Measurements from ENCODE around the gene CEBPZOS. TPM values are rescaled to one million over a fixed set of nuclear protein-coding genes. Genes with fewer than 3 reads are reported as not detected.
"Not testable (repeated sequence)": the region's sequence is repeated elsewhere in the genome, so short reads cannot be mapped to it uniquely, and the experiment has no call there.

Gene CEBPZOS
- total and polyA plus RNA-seq, 4 donors = 32.6 to 61.6 (median 48.7) TPM

DNA sequence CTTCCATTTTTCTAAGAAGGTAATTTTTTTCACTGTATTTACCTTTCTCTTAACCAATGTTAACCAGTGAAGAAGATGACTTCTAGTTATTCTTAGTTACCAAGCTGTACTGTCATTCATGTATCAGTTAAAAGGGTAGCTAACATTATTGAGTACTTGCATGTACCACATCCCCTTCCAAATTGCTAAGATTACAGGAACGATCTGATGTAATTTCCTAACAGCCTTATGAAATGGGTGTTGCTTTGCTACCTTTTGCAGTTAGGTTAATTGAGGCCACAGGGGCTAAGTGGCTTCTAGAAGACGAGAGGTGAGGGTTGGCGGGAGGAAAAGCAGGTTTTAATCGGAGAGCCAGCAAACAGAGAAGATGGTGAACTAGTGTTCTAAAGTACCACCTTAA lies 6.0 kb upstream of the CEBPZOS start:
- 93% methylated on average over 3 of the region's 4 CpGs for WGBS (ENCODE audit: insufficient coverage)
- no peaks in the 10 kb centered on the region for H3K27me3 ChIP-seq (ENCODE audit: control insufficient read depth, insufficient read depth, low read length)
- no peak overlapping the region for H3K4me3 ChIP-seq (ENCODE audit: low read depth, low read length)
- DNase-seq (ENCODE audit: low read depth in 4 of 6, low spot score in 6 of 6) = no peak
- H3K9me3 ChIP-seq (ENCODE audit: control insufficient read depth, insufficient read depth, low read length) = no peaks in the 10 kb centered on the region
- H3K27ac ChIP-seq (ENCODE audit: low read depth, low read length) = no peak overlapping the region
- no peaks in the 10 kb centered on the region for H3K4me1 ChIP-seq (ENCODE audit: control insufficient read depth, insufficient read depth, low read length)
- no peaks in the 10 kb centered on the region for H3K36me3 ChIP-seq (ENCODE audit: control insufficient read depth, insufficient read depth, low read length)

DNA sequence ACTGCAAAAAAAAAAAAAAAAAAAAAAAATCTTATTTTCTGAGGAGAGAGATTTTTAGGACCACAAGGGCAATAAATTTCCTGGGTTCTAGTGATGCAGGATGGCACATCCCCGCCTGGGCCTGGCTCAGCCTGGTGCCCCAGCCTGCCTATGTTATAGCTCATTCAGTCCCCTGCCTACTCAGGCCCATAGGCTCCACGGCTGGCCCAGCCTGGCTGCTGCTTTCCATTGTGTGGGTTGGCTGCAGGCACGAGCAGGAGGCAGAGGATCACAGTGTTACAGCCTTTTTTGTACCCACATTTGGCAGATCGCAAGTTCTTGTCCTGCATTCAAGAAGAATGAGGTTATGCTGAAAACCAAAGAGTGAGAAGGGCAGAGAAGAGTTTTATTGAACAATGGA lies 5.0 kb upstream of the CEBPZOS start:
- peaks cover 5% of the 10 kb centered on the region for H3K4me1 ChIP-seq (ENCODE audit: control insufficient read depth, insufficient read depth, low read length)
- no peaks in the 10 kb centered on the region for H3K27me3 ChIP-seq (ENCODE audit: control insufficient read depth, insufficient read depth, low read length)
- H3K4me3 ChIP-seq (ENCODE audit: low read depth, low read length) = no peak overlapping the region
- H3K9me3 ChIP-seq (ENCODE audit: control insufficient read depth, insufficient read depth, low read length) = no peaks in the 10 kb centered on the region
- DNase-seq (ENCODE audit: low read depth in 4 of 6, low spot score in 6 of 6) = no peak
- H3K36me3 ChIP-seq (ENCODE audit: control insufficient read depth, insufficient read depth, low read length) = no peaks in the 10 kb centered on the region
- 61% methylated on average over 4 of the region's 4 CpGs for WGBS (ENCODE audit: insufficient coverage)
- no peak overlapping the region for H3K27ac ChIP-seq (ENCODE audit: low read depth, low read length)

DNA sequence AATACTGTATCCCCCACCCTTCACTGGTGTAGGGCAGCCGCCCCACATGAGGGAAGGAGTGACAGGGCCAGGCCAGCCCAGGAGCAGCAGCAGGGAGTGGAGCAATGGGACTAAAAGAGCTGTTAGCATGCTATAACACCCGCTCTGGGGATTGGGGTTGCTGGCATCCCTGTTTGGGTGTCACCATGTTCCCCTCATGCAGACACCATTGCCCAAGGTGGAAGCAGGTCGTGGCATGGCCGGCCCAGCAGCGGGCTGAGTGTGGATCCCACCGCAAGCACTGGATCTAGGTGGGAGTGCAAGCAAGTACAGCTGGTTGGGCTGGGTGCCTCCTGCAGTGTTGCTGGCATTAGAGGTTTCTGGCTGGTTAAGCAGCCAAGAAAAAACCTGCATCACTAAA lies 4.5 kb upstream of the CEBPZOS start:
- Histone ChIP-seq H3K27ac (ENCODE audit: low read depth, low read length) (no peak overlapping the region), H3K36me3 (ENCODE audit: control insufficient read depth, insufficient read depth, low read length) (no peaks in the 10 kb centered on the region), H3K4me3 (ENCODE audit: low read depth, low read length) (no peak overlapping the region), H3K4me1 (ENCODE audit: control insufficient read depth, insufficient read depth, low read length) (peaks cover 6% of the 10 kb centered on the region), H3K9me3 (ENCODE audit: control insufficient read depth, insufficient read depth, low read length) (no peaks in the 10 kb centered on the region), H3K27me3 (ENCODE audit: control insufficient read depth, insufficient read depth, low read length) (no peaks in the 10 kb centered on the region)
- WGBS (ENCODE audit: insufficient coverage) = 79% methylated on average over 5 of the region's 6 CpGs
- DNase-seq (ENCODE audit: low read depth in 4 of 6, low spot score in 6 of 6) = no peak

DNA sequence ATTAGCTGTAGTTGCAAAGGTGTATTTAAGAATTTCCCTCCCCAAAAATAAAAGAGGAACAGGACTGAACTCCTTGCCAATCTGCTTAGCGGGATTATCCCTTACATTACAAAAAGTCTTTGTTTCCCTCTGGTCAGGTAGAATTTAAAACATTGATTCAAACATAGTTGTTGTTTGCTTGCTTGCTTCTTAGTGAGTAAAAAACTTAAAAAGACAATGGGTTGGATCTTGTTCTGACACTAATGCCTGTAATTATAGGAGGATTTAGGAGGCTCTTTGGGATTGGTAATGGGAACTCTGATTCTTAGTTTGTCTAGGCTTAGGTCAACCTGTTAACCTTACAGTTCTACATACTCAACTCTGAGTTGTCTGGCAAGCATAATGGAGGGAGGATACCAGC lies 3.7 kb upstream of the CEBPZOS start:
- H3K4me1 ChIP-seq (ENCODE audit: control insufficient read depth, insufficient read depth, low read length) = peaks cover 14% of the 10 kb centered on the region
- no peak overlapping the region for H3K27ac ChIP-seq (ENCODE audit: low read depth, low read length)
- H3K4me3 ChIP-seq (ENCODE audit: low read depth, low read length) = no peak overlapping the region
- H3K9me3 ChIP-seq (ENCODE audit: control insufficient read depth, insufficient read depth, low read length) = no peaks in the 10 kb centered on the region
- no peak for DNase-seq (ENCODE audit: low read depth in 4 of 6, low spot score in 6 of 6)
- H3K36me3 ChIP-seq (ENCODE audit: control insufficient read depth, insufficient read depth, low read length) = no peaks in the 10 kb centered on the region
- no CpG with 5 or more reads among the region's 1 CpG for WGBS (ENCODE audit: insufficient coverage)
- no peaks in the 10 kb centered on the region for H3K27me3 ChIP-seq (ENCODE audit: control insufficient read depth, insufficient read depth, low read length)

DNA sequence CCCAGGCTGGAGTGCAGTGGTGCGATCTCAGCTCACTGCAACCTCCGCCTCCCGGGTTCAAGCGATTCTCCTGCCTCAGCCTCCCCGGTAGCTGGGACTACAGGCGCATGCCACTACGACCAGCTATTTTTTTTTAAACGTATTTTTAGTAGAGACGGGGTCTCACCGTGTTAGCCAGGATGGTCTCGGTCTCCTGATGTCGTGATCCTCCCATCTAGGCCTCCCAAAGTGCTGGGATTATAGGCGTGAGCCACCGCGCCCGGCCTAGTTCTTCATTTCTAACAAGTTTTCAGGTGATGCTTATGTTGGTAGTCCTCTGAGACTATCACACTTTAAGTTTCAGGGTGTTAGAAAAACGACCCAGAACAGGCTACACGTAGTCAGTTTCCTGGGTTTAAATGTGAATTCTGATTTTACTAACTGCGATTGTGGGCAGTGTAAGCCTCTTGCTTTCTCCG lies 405 bp upstream of the CEBPZOS start:
- 77% methylated on average over 9 of the region's 20 CpGs for WGBS (ENCODE audit: insufficient coverage)
- H3K27me3 ChIP-seq (ENCODE audit: control insufficient read depth, insufficient read depth, low read length) = not testable (repeated sequence)

DNA sequence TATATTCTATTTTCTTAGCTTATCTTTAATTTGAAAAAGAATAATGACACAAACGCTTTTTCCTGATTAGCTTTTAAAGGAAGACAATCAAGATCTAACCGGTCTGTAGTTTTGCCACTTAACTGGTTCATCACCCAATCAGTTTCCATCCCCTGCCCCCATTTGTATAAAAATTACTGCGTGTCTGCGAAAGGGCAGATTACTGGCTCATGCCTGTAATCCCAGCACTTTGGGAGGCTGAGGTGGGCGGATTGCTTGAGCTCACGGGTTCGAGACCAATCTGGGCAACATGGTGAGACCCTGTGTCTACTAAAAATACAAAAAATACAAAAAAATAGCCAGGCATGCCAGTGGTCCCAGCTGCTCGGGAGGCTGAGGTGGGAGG lies 2.4 kb downstream of the CEBPZOS start:
- Histone ChIP-seq H3K27me3 (ENCODE audit: control insufficient read depth, insufficient read depth, low read length) (no peaks in the 10 kb centered on the region), H3K27ac (ENCODE audit: low read depth, low read length) (no peak overlapping the region), H3K36me3 (ENCODE audit: control insufficient read depth, insufficient read depth, low read length) (peaks cover 11% of the 10 kb centered on the region), H3K4me3 (ENCODE audit: low read depth, low read length) (no peak overlapping the region), H3K4me1 (ENCODE audit: control insufficient read depth, insufficient read depth, low read length) (peaks cover 19% of the 10 kb centered on the region), H3K9me3 (ENCODE audit: control insufficient read depth, insufficient read depth, low read length) (peaks cover 6% of the 10 kb centered on the region)
- WGBS (ENCODE audit: insufficient coverage) = 75% methylated on average over 2 of the region's 8 CpGs
- DNase-seq (ENCODE audit: low read depth in 4 of 6, low spot score in 6 of 6) = no peak

More for the DNA sequence above, 405 bp upstream of the CEBPZOS start:
- Histone ChIP-seq H3K4me1 (ENCODE audit: control insufficient read depth, insufficient read depth, low read length) (peaks cover 19% of the 10 kb centered on the region), H3K27ac (ENCODE audit: low read depth, low read length) (peak overlapping the region; percentile 83), H3K4me3 (ENCODE audit: low read depth, low read length) (peak overlapping the region; percentile 80)
- H3K9me3 ChIP-seq (ENCODE audit: control insufficient read depth, insufficient read depth, low read length); H3K36me3 ChIP-seq (ENCODE audit: control insufficient read depth, insufficient read depth, low read length); DNase-seq (ENCODE audit: low read depth in 4 of 6, low spot score in 6 of 6): not testable (repeated sequence)

DNA sequence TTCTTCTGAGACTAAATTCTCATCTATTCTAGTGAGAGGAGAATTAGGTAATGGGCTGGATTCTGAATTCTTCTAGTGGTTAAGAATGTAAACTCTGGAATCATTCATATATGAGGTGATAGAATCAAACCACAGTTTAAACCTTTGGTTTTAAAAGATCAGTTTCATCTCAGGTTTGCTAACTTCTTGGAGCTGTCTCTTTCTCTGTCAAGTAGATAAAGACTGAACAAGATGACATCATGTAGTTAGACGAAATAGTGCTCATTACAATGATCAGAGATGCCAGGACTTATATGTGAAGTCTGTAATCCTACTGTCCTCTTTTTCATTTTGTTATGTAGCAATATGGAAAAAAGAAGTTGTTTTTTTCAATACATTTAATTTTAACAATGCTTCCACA lies 4.9 kb downstream of the CEBPZOS start:
- WGBS (ENCODE audit: insufficient coverage) = no CpG with 5 or more reads among the region's 1 CpG
- Histone ChIP-seq H3K36me3 (ENCODE audit: control insufficient read depth, insufficient read depth, low read length) (peaks cover 24% of the 10 kb centered on the region), H3K4me3 (ENCODE audit: low read depth, low read length) (no peak overlapping the region)

DNA sequence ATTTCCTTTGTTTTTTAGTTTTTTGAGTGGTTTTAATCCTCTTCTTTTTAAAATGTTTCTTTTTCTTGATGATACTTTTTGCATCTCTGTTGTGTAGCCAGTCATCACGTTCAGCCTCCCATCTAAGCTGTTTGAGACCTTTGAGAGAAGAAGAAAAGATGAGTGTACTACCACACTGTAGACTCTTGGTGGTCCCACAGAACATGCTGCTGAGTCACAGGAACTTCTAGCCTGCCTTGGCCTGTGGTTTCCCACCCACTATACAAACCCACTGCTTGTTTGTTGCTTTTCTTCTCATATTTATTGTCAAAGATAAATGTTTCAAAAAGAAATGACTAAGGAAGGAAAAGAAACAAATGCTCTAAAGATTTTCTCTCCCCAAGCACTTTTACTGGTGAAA lies 5.5 kb downstream of the CEBPZOS start:
- no CpG with 5 or more reads among the region's 1 CpG for WGBS (ENCODE audit: insufficient coverage)

More for the DNA sequence above, 4.9 kb downstream of the CEBPZOS start:
- H3K27me3 ChIP-seq (ENCODE audit: control insufficient read depth, insufficient read depth, low read length) = no peaks in the 10 kb centered on the region
- H3K9me3 ChIP-seq (ENCODE audit: control insufficient read depth, insufficient read depth, low read length) = peaks cover 13% of the 10 kb centered on the region
- H3K27ac ChIP-seq (ENCODE audit: low read depth, low read length) = no peak overlapping the region
- H3K4me1 ChIP-seq (ENCODE audit: control insufficient read depth, insufficient read depth, low read length) = peaks cover 13% of the 10 kb centered on the region
- no peak for DNase-seq (ENCODE audit: low read depth in 4 of 6, low spot score in 6 of 6)

DNA sequence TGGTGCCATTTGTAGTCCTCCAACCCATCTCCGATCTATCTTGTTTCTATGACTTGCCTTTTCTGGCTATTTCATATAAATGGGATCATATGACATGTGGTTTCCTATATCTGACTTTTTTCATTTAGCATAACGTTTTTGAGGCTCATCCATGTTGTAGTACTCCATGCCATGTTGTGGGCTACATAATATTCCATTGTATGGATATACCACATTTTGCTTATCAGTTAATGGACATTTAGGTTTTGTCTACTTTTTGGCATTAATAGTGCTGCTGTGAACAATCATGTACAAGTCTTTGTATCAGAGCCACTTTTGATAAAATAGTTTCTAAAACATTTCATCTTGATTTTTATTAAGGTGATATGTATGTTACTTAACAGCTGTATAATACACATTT lies 7.4 kb downstream of the CEBPZOS start:
- Histone ChIP-seq H3K27me3 (ENCODE audit: control insufficient read depth, insufficient read depth, low read length) (no peaks in the 10 kb centered on the region), H3K27ac (ENCODE audit: low read depth, low read length) (no peak overlapping the region), H3K4me3 (ENCODE audit: low read depth, low read length) (no peak overlapping the region), H3K4me1 (ENCODE audit: control insufficient read depth, insufficient read depth, low read length) (no peaks in the 10 kb centered on the region), H3K9me3 (ENCODE audit: control insufficient read depth, insufficient read depth, low read length) (peaks cover 19% of the 10 kb centered on the region), H3K36me3 (ENCODE audit: control insufficient read depth, insufficient read depth, low read length) (peaks cover 29% of the 10 kb centered on the region)
- no peak for DNase-seq (ENCODE audit: low read depth in 4 of 6, low spot score in 6 of 6)
- WGBS (ENCODE audit: insufficient coverage) = no CpG with 5 or more reads among the region's 2 CpGs

More for the DNA sequence above, 5.5 kb downstream of the CEBPZOS start:
- H3K4me1 ChIP-seq (ENCODE audit: control insufficient read depth, insufficient read depth, low read length) = peaks cover 12% of the 10 kb centered on the region
- no peak overlapping the region for H3K27ac ChIP-seq (ENCODE audit: low read depth, low read length)
- H3K27me3 ChIP-seq (ENCODE audit: control insufficient read depth, insufficient read depth, low read length) = no peaks in the 10 kb centered on the region
- no peak overlapping the region for H3K4me3 ChIP-seq (ENCODE audit: low read depth, low read length)
- peaks cover 13% of the 10 kb centered on the region for H3K9me3 ChIP-seq (ENCODE audit: control insufficient read depth, insufficient read depth, low read length)
- DNase-seq (ENCODE audit: low read depth in 4 of 6, low spot score in 6 of 6) = no peak
- H3K36me3 ChIP-seq (ENCODE audit: control insufficient read depth, insufficient read depth, low read length) = peaks cover 29% of the 10 kb centered on the region

DNA sequence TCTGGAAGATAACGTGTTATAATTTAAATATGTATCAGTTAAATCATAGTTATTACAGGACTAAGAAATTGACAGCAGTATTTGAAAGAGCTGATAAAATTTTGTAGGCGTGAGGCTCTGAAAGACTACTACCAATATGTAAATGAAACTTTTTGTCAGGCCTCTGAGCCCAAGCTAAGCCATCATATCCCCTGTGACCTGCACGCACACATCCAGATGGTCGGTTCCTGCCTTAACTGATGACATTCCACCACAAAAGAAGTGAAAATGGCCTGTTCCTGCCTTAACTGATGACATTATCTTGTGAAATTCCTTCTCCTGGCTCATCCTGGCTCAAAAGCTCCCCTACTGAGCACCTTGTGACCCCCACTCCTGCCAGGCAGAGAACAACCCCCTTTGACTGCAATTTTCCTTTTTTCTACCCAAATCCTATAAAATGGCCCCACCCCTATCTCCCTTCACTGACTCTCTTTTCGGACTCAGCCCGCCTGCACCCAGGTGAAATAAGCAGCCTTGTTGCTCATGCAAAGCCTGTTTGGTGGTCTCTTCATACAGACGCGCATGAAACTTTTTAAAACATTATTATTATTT lies 8.9 kb downstream of the CEBPZOS start:
- H3K27ac ChIP-seq (ENCODE audit: low read depth, low read length); H3K4me3 ChIP-seq (ENCODE audit: low read depth, low read length); DNase-seq (ENCODE audit: low read depth in 4 of 6, low spot score in 6 of 6); H3K27me3 ChIP-seq (ENCODE audit: control insufficient read depth, insufficient read depth, low read length); H3K4me1 ChIP-seq (ENCODE audit: control insufficient read depth, insufficient read depth, low read length): not testable (repeated sequence)
- H3K36me3 ChIP-seq (ENCODE audit: control insufficient read depth, insufficient read depth, low read length) = peaks cover 32% of the 10 kb centered on the region
- peaks cover 22% of the 10 kb centered on the region for H3K9me3 ChIP-seq (ENCODE audit: control insufficient read depth, insufficient read depth, low read length)
- 86% methylated on average over 2 of the region's 8 CpGs for WGBS (ENCODE audit: insufficient coverage)

All from spinal cord (tissue), 10 donors.